GM23248 (cell line): Measurements from ENCODE around the gene GDPD5.

Experiments used
- EZH2 ChIP-seq: fragments of 200-600 bp; sonication (generic); IDR thresholded peaks from 2 replicates; pipeline ENCODE4 v1.6.1; 2018; ENCODE audit warnings: antibody characterized with exemption, mild to moderate bottlenecking; ENCODE audit not compliant: insufficient read depth, poor library complexity, severe bottlenecking
- EZH2phosphoT487 ChIP-seq: fragments of 200-600 bp; sonication (generic); IDR thresholded peaks from 2 replicates; pipeline ENCODE4 v1.6.1; 2018; ENCODE audit warnings: antibody characterized with exemption, moderate library complexity, mild to moderate bottlenecking, low read depth; ENCODE audit not compliant: insufficient read depth

GRCh38 chr11:75441804-75442132, 84.0 kb downstream of the GDPD5 start:
- TF ChIP-seq EZH2 (no peak), EZH2phosphoT487 (no peak)
